Lower leg skin (tissue), 3 donors: ENCODE results near the gene PITPNM3.

ENCODE experiments used
- POLR2A ChIP-seq, 2 donors: fragments of 450-650 bp; IDR thresholded peaks; one replicate each; pipeline ENCODE4 v1.6.1; 2016 to 2017; ENCODE audit warnings: antibody characterized with exemption in 2 of 2, mild to moderate bottlenecking in 1 of 2, moderate library complexity in 1 of 2
- TF ChIP-seq, protein P1 (sequence below), 3 donors: fragments of 450-650 bp; IDR thresholded peaks; one replicate each; pipeline ENCODE4 v1.5.1; 2016; ENCODE audit warnings: antibody characterized with exemption in 3 of 3, mild to moderate bottlenecking in 3 of 3, moderate library complexity in 2 of 3

GRCh38 chr17:6539871-6540270, 16.5 kb downstream of the PITPNM3 start:
- TF ChIP-seq, protein P1, sequence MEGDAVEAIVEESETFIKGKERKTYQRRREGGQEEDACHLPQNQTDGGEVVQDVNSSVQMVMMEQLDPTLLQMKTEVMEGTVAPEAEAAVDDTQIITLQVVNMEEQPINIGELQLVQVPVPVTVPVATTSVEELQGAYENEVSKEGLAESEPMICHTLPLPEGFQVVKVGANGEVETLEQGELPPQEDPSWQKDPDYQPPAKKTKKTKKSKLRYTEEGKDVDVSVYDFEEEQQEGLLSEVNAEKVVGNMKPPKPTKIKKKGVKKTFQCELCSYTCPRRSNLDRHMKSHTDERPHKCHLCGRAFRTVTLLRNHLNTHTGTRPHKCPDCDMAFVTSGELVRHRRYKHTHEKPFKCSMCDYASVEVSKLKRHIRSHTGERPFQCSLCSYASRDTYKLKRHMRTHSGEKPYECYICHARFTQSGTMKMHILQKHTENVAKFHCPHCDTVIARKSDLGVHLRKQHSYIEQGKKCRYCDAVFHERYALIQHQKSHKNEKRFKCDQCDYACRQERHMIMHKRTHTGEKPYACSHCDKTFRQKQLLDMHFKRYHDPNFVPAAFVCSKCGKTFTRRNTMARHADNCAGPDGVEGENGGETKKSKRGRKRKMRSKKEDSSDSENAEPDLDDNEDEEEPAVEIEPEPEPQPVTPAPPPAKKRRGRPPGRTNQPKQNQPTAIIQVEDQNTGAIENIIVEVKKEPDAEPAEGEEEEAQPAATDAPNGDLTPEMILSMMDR (IDR thresholded peaks at IDR 0.05): no peak
- TF ChIP-seq POLR2A (IDR thresholded peaks at IDR 0.05): no peak
